ENCODE measurements around the gene ADCY7.

ADCY7 gene

GRCh38 chr16:50284131-50284911, 18.0 kb downstream of the ADCY7 start:
- DNase-seq: no peak

GRCh38 chr16:50285406-50286003, 19.2 kb downstream of the ADCY7 start:
- DNase-seq: no peak

- no peak for DNase-seq
These were observed 20.3 kb downstream of the ADCY7 start for GRCh38 chr16:50286681-50287080.

- no peak for DNase-seq
These were observed 21.7 kb downstream of the ADCY7 start for GRCh38 chr16:50288026-50288425.

- DNase-seq: no peak
These were observed 22.6 kb downstream of the ADCY7 start for GRCh38 chr16:50288920-50289319.

GRCh38 chr16:50289950-50290764, 23.8 kb downstream of the ADCY7 start:
- no peak for DNase-seq

- no peak for DNase-seq
These were observed 24.5 kb downstream of the ADCY7 start for GRCh38 chr16:50290856-50291255.

- DNase-seq: no peak
These were observed 25.6 kb downstream of the ADCY7 start for GRCh38 chr16:50291719-50292565.

- no peak for DNase-seq
These were observed 26.2 kb downstream of the ADCY7 start for GRCh38 chr16:50292566-50292948.

- DNase-seq: no peak
These were observed 26.9 kb downstream of the ADCY7 start for GRCh38 chr16:50293041-50293783.

- DNase-seq: no peak
These were observed 27.9 kb downstream of the ADCY7 start for GRCh38 chr16:50293994-50294855.

- DNase-seq: no peak
These were observed 28.6 kb downstream of the ADCY7 start for GRCh38 chr16:50294955-50295354.

GRCh38 chr16:50295541-50296132, 29.3 kb downstream of the ADCY7 start:
- DNase-seq: no peak

GRCh38 chr16:50296807-50297206, 30.5 kb downstream of the ADCY7 start:
- DNase-seq: no peak

GRCh38 chr16:50297301-50298074, 31.1 kb downstream of the ADCY7 start:
- no peak for DNase-seq

GRCh38 chr16:50298075-50298460, 31.7 kb downstream of the ADCY7 start:
- no peak for DNase-seq

GRCh38 chr16:50298591-50299507, 32.5 kb downstream of the ADCY7 start:
- no peak for DNase-seq

GRCh38 chr16:50299508-50300105, 33.3 kb downstream of the ADCY7 start:
- no peak for DNase-seq

Measured in stimulated activated CD4-positive, alpha-beta T cell treated with anti-CD3 and anti-CD28 coated beads, Interleukin-2, amount 100 ng/mL, for 48 hours (primary cell).